GM21528 (cell line): ENCODE results near the gene RARA.

ENCODE experiments used
- ATAC-seq: cut with Tn5 transposase; IDR thresholded peaks from one replicate; pipeline ENCODE4 v1.9.1; 2021; ENCODE audit warnings: mild to moderate bottlenecking, moderate library complexity; ENCODE audit not compliant: unreplicated experiment, low FRiP score

The RARA gene

GRCh38 chr17:40325156-40326013 is 16.4 kb downstream of the RARA start:
- ATAC-seq = no peak

- no peak for ATAC-seq
Observed at GRCh38 chr17:40326014-40326831, 17.2 kb downstream of the RARA start.

GRCh38 chr17:40326832-40327199 is 17.8 kb downstream of the RARA start:
- no peak for ATAC-seq

GRCh38 chr17:40327244-40327729 is 18.3 kb downstream of the RARA start:
- no peak for ATAC-seq

GRCh38 chr17:40327735-40328385 is 18.9 kb downstream of the RARA start:
- ATAC-seq = no peak

GRCh38 chr17:40328386-40328766 is 19.4 kb downstream of the RARA start:
- no peak for ATAC-seq

- no peak for ATAC-seq
Observed at GRCh38 chr17:40329839-40330794, 21.1 kb downstream of the RARA start.

GRCh38 chr17:40330850-40331470 is 22.0 kb downstream of the RARA start:
- no peak for ATAC-seq

- no peak for ATAC-seq
Observed at GRCh38 chr17:40331743-40332641, 23.0 kb downstream of the RARA start.

- no peak for ATAC-seq
Observed at GRCh38 chr17:40333781-40334448, 24.9 kb downstream of the RARA start.

GRCh38 chr17:40335620-40336019 is 26.6 kb downstream of the RARA start:
- no peak for ATAC-seq

- no peak for ATAC-seq
Observed at GRCh38 chr17:40337351-40337750, 28.4 kb downstream of the RARA start.

GRCh38 chr17:40338058-40338457 is 29.1 kb downstream of the RARA start:
- ATAC-seq = no peak

GRCh38 chr17:40338941-40339649 is 30.1 kb downstream of the RARA start:
- no peak for ATAC-seq

GRCh38 chr17:40340327-40340726 is 31.3 kb downstream of the RARA start:
- no peak for ATAC-seq

- peak; percentile 74 for ATAC-seq
Observed at GRCh38 chr17:40340880-40341807, 32.2 kb downstream of the RARA start.
